PC-9 (cell line): Measurements from ENCODE around the gene DOC2A. TPM values are rescaled to one million over a fixed set of nuclear protein-coding genes. Genes with fewer than 3 reads are reported as not detected.

Experiments
- BruUV-seq: library from RNA; stranded (reverse); fragments of 400-500 nt; replicated peaks from 2 replicates; lab custom pipeline; 2021; lab: Mats Ljungman, UMichigan
- CTCF ChIA-PET: fragments of 300-600 bp; sonication (Branson Sonifier 250); formaldehyde crosslinking; loops from one replicate; lab custom pipeline; 2022; ENCODE audit warnings: antibody characterized with exemption; lab: Charles Lee
- POLR2A ChIA-PET: fragments of 300-600 bp; sonication (Branson Sonifier 250); formaldehyde crosslinking; loops from one replicate; lab custom pipeline; 2022; ENCODE audit warnings: antibody characterized with exemption; ENCODE audit not compliant: unreplicated experiment; lab: Charles Lee
- DNase-seq, 2 experiments: peaks; one replicate each; pipeline versions ENCODE4 v3.0.0 to v3.0.0-alpha.2; 2015 to 2022; ENCODE audit warnings: mixed read lengths in 1 of 2
- H2AFZ ChIP-seq: fragments of 200-600 bp; sonication (generic); 2 replicates; pipeline ENCODE4 v1.8.1; 2017; ENCODE audit warnings: antibody characterized with exemption
- H3F3A ChIP-seq: fragments of 200-600 bp; sonication (generic); 2 replicates; pipeline ENCODE4 v1.8.1; 2017; ENCODE audit warnings: antibody characterized with exemption, mild to moderate bottlenecking, low read depth; ENCODE audit not compliant: insufficient read depth
- H3K27ac ChIP-seq: fragments of 200-600 bp; sonication (generic); 2 replicates; pipeline ENCODE4 v1.6.1; 2016; ENCODE audit warnings: mixed run types
- H3K27me3 ChIP-seq: fragments of 200-600 bp; sonication (generic); 2 replicates; pipeline ENCODE4 v1.6.1; 2016; ENCODE audit warnings: low read depth, mixed run types; ENCODE audit not compliant: insufficient read depth
- H3K36me3 ChIP-seq: fragments of 200-600 bp; sonication (generic); 2 replicates; pipeline ENCODE4 v1.6.1; 2016; ENCODE audit warnings: low read depth, mixed run types
- H3K4me1 ChIP-seq: fragments of 200-600 bp; sonication (generic); replicated peaks from 2 replicates; pipeline ENCODE4 v1.6.1; 2016; ENCODE audit warnings: mixed run types; ENCODE audit not compliant: insufficient read depth
- H3K4me2 ChIP-seq: fragments of 200-600 bp; sonication (generic); 2 replicates; pipeline ENCODE4 v1.6.1; 2017; ENCODE audit warnings: mixed run types
- H3K4me3 ChIP-seq: fragments of 200-600 bp; sonication (generic); 2 replicates; pipeline ENCODE4 v1.6.1; 2016; ENCODE audit warnings: mixed run types
- H3K79me2 ChIP-seq: fragments of 200-600 bp; sonication (generic); 2 replicates; pipeline ENCODE4 v1.6.1; 2017; ENCODE audit warnings: low read depth, mixed run types
- H3K9me2 ChIP-seq: fragments of 200-600 bp; sonication (generic); 2 replicates; pipeline ENCODE4 v1.8.1; 2017; ENCODE audit warnings: mild to moderate bottlenecking; ENCODE audit not compliant: insufficient read depth
- H3K9me3 ChIP-seq: fragments of 200-600 bp; sonication (generic); 2 replicates; pipeline ENCODE4 v1.8.1; 2016; ENCODE audit warnings: low read depth; ENCODE audit not compliant: insufficient read depth
- H4K20me1 ChIP-seq: fragments of 200-600 bp; sonication (generic); 2 replicates; pipeline ENCODE4 v1.8.1; 2017; ENCODE audit not compliant: insufficient read depth
- EZH2 ChIP-seq: fragments of 200-600 bp; sonication (generic); IDR thresholded peaks from 2 replicates; pipeline ENCODE4 v1.8.0; 2017; ENCODE audit warnings: antibody characterized with exemption, low read depth
- intact Hi-C: fragments of 100-400 bp; cut with micrococcal nuclease; formaldehyde crosslinking; loops from one replicate; pipeline ENCODE4 v1.10.0; 2022; ENCODE audit not compliant: unreplicated experiment
- total RNA-seq: library from RNA; stranded (reverse); gene quantifications from 2 replicates; pipeline ENCODE4 v1.2.3, GENCODE V29; 2021
- TF ChIP-seq, protein P1 (sequence below): fragments of 200-600 bp; sonication (generic); conservative IDR thresholded peaks from 2 replicates; pipeline ENCODE4 v1.6.1; 2017; ENCODE audit warnings: mixed run types, antibody characterized with exemption, mild to moderate bottlenecking, moderate library complexity

Gene DOC2A
- total RNA-seq, 1 experiment from 2014 or later, result 11.0 TPM

- no peak for TF ChIP-seq EZH2
- TF ChIP-seq, protein P1, sequence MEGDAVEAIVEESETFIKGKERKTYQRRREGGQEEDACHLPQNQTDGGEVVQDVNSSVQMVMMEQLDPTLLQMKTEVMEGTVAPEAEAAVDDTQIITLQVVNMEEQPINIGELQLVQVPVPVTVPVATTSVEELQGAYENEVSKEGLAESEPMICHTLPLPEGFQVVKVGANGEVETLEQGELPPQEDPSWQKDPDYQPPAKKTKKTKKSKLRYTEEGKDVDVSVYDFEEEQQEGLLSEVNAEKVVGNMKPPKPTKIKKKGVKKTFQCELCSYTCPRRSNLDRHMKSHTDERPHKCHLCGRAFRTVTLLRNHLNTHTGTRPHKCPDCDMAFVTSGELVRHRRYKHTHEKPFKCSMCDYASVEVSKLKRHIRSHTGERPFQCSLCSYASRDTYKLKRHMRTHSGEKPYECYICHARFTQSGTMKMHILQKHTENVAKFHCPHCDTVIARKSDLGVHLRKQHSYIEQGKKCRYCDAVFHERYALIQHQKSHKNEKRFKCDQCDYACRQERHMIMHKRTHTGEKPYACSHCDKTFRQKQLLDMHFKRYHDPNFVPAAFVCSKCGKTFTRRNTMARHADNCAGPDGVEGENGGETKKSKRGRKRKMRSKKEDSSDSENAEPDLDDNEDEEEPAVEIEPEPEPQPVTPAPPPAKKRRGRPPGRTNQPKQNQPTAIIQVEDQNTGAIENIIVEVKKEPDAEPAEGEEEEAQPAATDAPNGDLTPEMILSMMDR, result no peak
- H3K36me3 ChIP-seq, result no peaks in the 10 kb centered on the region
- H3K4me3 ChIP-seq, result no peak overlapping the region
- no peak overlapping the region for H3K4me2 ChIP-seq
- H3K4me1 ChIP-seq, result no peaks in the 10 kb centered on the region
- H4K20me1 ChIP-seq, result peaks cover 3% of the 10 kb centered on the region; the same call in 1 of the 2 replicates
- H3F3A ChIP-seq, result peaks cover 7% of the 10 kb centered on the region
- ChIA-PET CTCF (no interaction called here), POLR2A (no interaction called here)
- H3K27ac ChIP-seq, result no peak overlapping the region
- H3K9me2 ChIP-seq, result no peaks in the 10 kb centered on the region
- H3K79me2 ChIP-seq, result no peaks in the 10 kb centered on the region
- no peak for DNase-seq
- BruUV-seq, result no TSS peak
- no peaks in the 10 kb centered on the region for H3K9me3 ChIP-seq
- no peak overlapping the region for H2AFZ ChIP-seq
- intact Hi-C loops, result no loop called here
- peaks cover 16% of the 10 kb centered on the region for H3K27me3 ChIP-seq
Observed at GRCh38 chr16:30007378-30007895, 3.4 kb downstream of the DOC2A start.

DNA sequence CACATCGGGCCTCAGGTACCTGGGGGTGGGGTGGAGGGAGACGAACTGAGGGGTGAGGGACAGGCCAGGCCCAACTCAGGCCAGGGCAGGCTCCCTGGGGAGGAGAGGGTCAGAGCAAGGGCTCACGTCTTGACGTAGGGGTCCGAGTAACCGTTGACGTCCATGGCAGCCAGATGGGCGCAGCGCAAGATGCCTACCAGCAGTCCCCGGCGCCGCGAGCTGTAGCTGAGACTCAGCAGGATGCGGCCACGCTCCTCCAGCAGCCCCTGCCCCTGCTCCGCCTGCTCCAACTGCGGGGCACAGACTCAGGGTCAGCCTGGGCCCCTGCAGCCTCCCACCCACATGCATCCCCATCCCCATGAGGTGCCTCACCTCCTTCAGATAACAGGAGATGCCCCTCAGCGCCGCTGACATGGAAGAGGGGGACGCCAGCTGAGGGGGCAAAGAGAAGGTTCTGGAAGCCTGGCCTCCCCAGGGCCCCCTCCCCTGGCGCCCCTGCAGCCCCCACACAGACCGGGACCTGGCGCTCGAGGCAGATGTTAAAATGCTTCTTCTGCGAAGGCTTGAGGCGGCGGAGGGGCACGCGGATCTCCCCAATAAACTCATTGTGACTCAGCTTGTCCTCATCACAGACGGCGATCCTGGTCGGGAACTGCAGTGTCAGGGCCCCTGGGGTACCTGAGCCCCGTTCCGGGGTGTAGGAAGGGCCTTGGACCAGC, 4.0 kb downstream of the DOC2A start:
- Histone ChIP-seq H3K27ac (no peak overlapping the region), H3K27me3 (peaks cover 15% of the 10 kb centered on the region), H2AFZ (no peak overlapping the region), H3K4me3 (no peak overlapping the region), H3K9me2 (no peaks in the 10 kb centered on the region), H3K4me1 (no peaks in the 10 kb centered on the region), H3K9me3 (no peaks in the 10 kb centered on the region), H4K20me1 (peaks cover 3% of the 10 kb centered on the region; the same call in 1 of the 2 replicates), H3F3A (peaks cover 7% of the 10 kb centered on the region), H3K4me2 (no peak overlapping the region), H3K36me3 (no peaks in the 10 kb centered on the region), H3K79me2 (no peaks in the 10 kb centered on the region)
- intact Hi-C loops, result no loop called here
- CTCF ChIA-PET, result no interaction called here
- TF ChIP-seq EZH2, result no peak
- TF ChIP-seq, protein P1, result no peak
- no peak for DNase-seq
- POLR2A ChIA-PET, result no interaction called here
- no TSS peak for BruUV-seq

DNA sequence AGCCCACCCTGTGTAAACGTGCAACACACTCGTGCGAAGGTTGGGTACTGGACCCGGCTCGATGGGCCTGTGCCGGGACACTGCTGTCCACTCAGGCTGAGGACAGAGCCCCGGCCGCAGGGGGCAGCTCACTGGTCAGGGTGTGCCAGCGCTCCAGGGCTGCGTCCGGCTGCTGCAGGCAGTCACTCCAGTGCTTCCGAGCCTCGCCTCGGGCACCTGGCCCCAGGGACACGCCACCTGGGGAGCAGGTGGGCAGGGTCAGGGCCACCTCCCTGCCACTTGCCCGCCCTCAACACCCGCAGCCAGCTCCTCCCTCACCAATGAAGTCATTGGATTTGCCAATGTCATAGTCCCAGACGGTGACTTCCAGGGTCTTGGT, 4.7 kb downstream of the DOC2A start:
- ChIA-PET POLR2A (no interaction called here), CTCF (interaction anchor here (0.5 kb wide), 1 partner anchor 179 kb away, joined by 4 read pairs; no protein-coding TSS in a partner anchor)
- Histone ChIP-seq H3K79me2 (no peaks in the 10 kb centered on the region), H3K4me2 (no peak overlapping the region), H3F3A (peaks cover 7% of the 10 kb centered on the region), H3K4me1 (no peaks in the 10 kb centered on the region), H3K27me3 (peaks cover 7% of the 10 kb centered on the region), H3K9me3 (no peaks in the 10 kb centered on the region), H2AFZ (no peak overlapping the region), H3K27ac (no peak overlapping the region), H3K36me3 (no peaks in the 10 kb centered on the region), H4K20me1 (peaks cover 3% of the 10 kb centered on the region; the same call in 1 of the 2 replicates), H3K9me2 (no peaks in the 10 kb centered on the region), H3K4me3 (no peak overlapping the region)
- no peak for DNase-seq
- no peak for TF ChIP-seq EZH2
- TF ChIP-seq, protein P1, result no peak
- BruUV-seq, result no TSS peak
- intact Hi-C loops, result no loop called here
